CD14-positive monocyte (primary cell): ENCODE results near the gene MLIP. TPM values are rescaled to one million over a fixed set of nuclear protein-coding genes. Genes with fewer than 3 reads are reported as not detected.

ENCODE experiments used
- DNase-seq, 3 donors: peaks; one replicate each; pipeline ENCODE4 v3.0.0-alpha.2; 2011 to 2022
- H2AFZ ChIP-seq: 2 replicates; pipeline ENCODE4 v1.6.0; 2012; ENCODE audit warnings: mild to moderate bottlenecking, low read depth, low read length, inconsistent platforms; ENCODE audit not compliant: insufficient read depth, poor library complexity, severe bottlenecking
- H3K27ac ChIP-seq, 2 donors: 1 replicate in 1 of 2; 2 replicates in 1 of 2; pipeline ENCODE4 v1.5.1; 2012 to 2013; ENCODE audit warnings: low read length in 2 of 2, control low read depth in 1 of 2, inconsistent platforms in 1 of 2, low read depth in 1 of 2, mild to moderate bottlenecking in 1 of 2
- H3K27me3 ChIP-seq, 2 donors: one replicate each; pipeline versions ENCODE4 v1.6.0 to v1.6.1; 2011 to 2013; ENCODE audit warnings: low read length in 2 of 2; ENCODE audit not compliant: control insufficient read depth in 2 of 2, insufficient read depth in 2 of 2
- H3K36me3 ChIP-seq, 2 donors: replicated peaks in 1 of 2; 1 replicate in 1 of 2; 2 replicates in 1 of 2; pipeline versions ENCODE4 v1.5.1 to v1.6.1; 2012 to 2013; ENCODE audit warnings: low read length in 2 of 2, control low read depth in 1 of 2, inconsistent platforms in 1 of 2, mild to moderate bottlenecking in 1 of 2; ENCODE audit not compliant: insufficient read depth in 2 of 2, control insufficient read depth in 1 of 2
- H3K4me1 ChIP-seq, 2 donors: 1 replicate in 1 of 2; 2 replicates in 1 of 2; pipeline versions ENCODE4 v1.5.1 to v1.6.1; 2012 to 2013; ENCODE audit warnings: low read length in 2 of 2, control low read depth in 1 of 2, inconsistent platforms in 1 of 2, mild to moderate bottlenecking in 1 of 2, moderate library complexity in 1 of 2; ENCODE audit not compliant: insufficient read depth in 2 of 2, control insufficient read depth in 1 of 2
- H3K4me2 ChIP-seq: replicated peaks from 2 replicates; pipeline ENCODE3; 2012; ENCODE audit warnings: low read length, moderate library complexity, mild to moderate bottlenecking; ENCODE audit not compliant: poor library complexity, severe bottlenecking; ENCODE audit errors: extremely low read depth
- H3K4me3 ChIP-seq, 3 experiments: fragments of 200-600 bp in 1 of 3; sonication (generic) in 1 of 3; replicated peaks in 1 of 3; 1 replicate in 2 of 3; 2 replicates in 1 of 3; pipeline ENCODE4 v1.5.1; 2011 to 2013; ENCODE audit warnings: low read length in 3 of 3, mild to moderate bottlenecking in 3 of 3, control low read depth in 2 of 3, low read depth in 2 of 3, inconsistent platforms in 1 of 3, moderate library complexity in 1 of 3
- H3K79me2 ChIP-seq: 2 replicates; pipeline ENCODE4 v1.6.0; 2012; ENCODE audit warnings: mild to moderate bottlenecking, control low read depth, inconsistent platforms, low read length, moderate library complexity; ENCODE audit not compliant: insufficient read depth
- H3K9ac ChIP-seq: 2 replicates; pipeline ENCODE4 v1.6.0; 2017; ENCODE audit warnings: low read length, mild to moderate bottlenecking; ENCODE audit not compliant: insufficient read depth, poor library complexity, severe bottlenecking
- H3K9me3 ChIP-seq, 2 donors: replicated peaks in 1 of 2; 1 replicate in 1 of 2; 2 replicates in 1 of 2; pipeline versions ENCODE4 v1.5.1 to v1.6.1; 2012 to 2013; ENCODE audit warnings: low read length in 2 of 2, control low read depth in 1 of 2; ENCODE audit not compliant: control insufficient read depth in 1 of 2, insufficient read depth in 1 of 2
- H4K20me1 ChIP-seq: 2 replicates; pipeline ENCODE4 v1.6.0; 2012; ENCODE audit warnings: mild to moderate bottlenecking, low read length, control low read depth, moderate library complexity; ENCODE audit not compliant: insufficient read depth
- H3K27ac Mint-ChIP-seq, 7 donors: one replicate each; pipeline ENCODE4 v1.8.0; 2020; ENCODE audit warnings: mild to moderate bottlenecking in 7 of 7, mixed read lengths in 7 of 7, moderate library complexity in 6 of 7, inconsistent platforms in 2 of 7
- H3K27me3 Mint-ChIP-seq, 3 donors: one replicate each; pipeline ENCODE4 v1.8.0; 2021 to 2022; ENCODE audit warnings: low read depth in 3 of 3, mild to moderate bottlenecking in 3 of 3, mixed read lengths in 3 of 3, moderate library complexity in 3 of 3, inconsistent platforms in 1 of 3
- H3K36me3 Mint-ChIP-seq, 2 donors: one replicate each; pipeline ENCODE4 v1.8.0; 2020; ENCODE audit warnings: mixed read lengths in 2 of 2, inconsistent platforms in 1 of 2, mild to moderate bottlenecking in 1 of 2
- H3K4me1 Mint-ChIP-seq: one replicate; pipeline ENCODE4 v1.8.0; 2020; ENCODE audit warnings: mild to moderate bottlenecking, mixed read lengths
- H3K4me3 Mint-ChIP-seq, 2 donors: one replicate each; pipeline ENCODE4 v1.8.0; 2020; ENCODE audit warnings: mild to moderate bottlenecking in 2 of 2, mixed read lengths in 2 of 2, moderate library complexity in 1 of 2
- H3K9me3 Mint-ChIP-seq, 7 donors: one replicate each; pipeline ENCODE4 v1.8.0; 2020 to 2022; ENCODE audit warnings: mixed read lengths in 7 of 7, mild to moderate bottlenecking in 6 of 7, moderate library complexity in 6 of 7, inconsistent platforms in 2 of 7
- WGBS: methylation state at CpG from one replicate; pipeline ENCODE4 v1.1.5; 2013; ENCODE audit warnings: missing lambda C conversion rate; ENCODE audit not compliant: insufficient coverage; 5-methylcytosine and 5-hydroxymethylcytosine counted together
- intact Hi-C, 2 donors: fragments of 100-400 bp; cut with micrococcal nuclease; formaldehyde crosslinking; loops; one replicate each; pipeline versions ENCODE4 v1.15.0 to v1.15.1; 2023
- polyA plus RNA-seq, 3 donors: library from polyadenylated mRNA; depleted of rRNA in 1 of 3; unstranded in 2 of 3; stranded (reverse) in 1 of 3; fragments of 300-500 nt in 2 of 3; fragments of >200 nt in 1 of 3; fragmentation: Illumina TruSeq in 2 of 3; gene quantifications; 1 replicate in 2 of 3; 2 replicates in 1 of 3; pipeline ENCODE4 v1.2.3, GENCODE V29; 2012 to 2021
- TF ChIP-seq, protein P1 (sequence below): fragments of 200-600 bp; IDR thresholded peaks from one replicate; pipeline ENCODE4 v1.8.0; 2022; ENCODE audit warnings: antibody characterized with exemption, mild to moderate bottlenecking

MLIP gene
- polyA plus RNA-seq, 3 donors = not detected

DNA sequence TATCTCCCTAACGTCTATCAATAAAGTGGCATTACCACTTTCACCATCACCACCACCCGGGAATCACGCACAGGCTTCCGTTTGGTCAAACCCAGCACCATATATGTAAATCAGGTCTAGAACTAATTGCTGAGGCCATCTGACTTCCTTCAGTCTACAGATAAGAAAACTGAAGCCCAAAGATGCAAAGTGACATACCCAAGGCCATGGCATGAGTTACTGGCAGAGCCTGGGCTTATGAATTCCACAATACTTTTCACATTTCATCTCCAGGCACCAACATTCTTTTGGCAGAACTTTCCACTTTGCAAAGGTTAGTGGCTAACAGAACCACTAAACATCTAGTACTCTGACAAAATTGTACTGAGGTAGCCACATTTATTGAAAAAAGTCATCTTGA is 132.5 kb downstream of the MLIP start:
- no peak for DNase-seq
- Mint-ChIP-seq H3K4me3 (no peak overlapping the region), H3K27me3 (peaks cover 0 to 4% (median 0%) of the 10 kb centered on the region in 3 donors), H3K4me1 (no peaks in the 10 kb centered on the region), H3K36me3 (no peaks in the 10 kb centered on the region), H3K9me3 (no peaks in the 10 kb centered on the region), H3K27ac (no peak overlapping the region)
- H3K4me2 ChIP-seq = no peak overlapping the region
- no peak overlapping the region for H2AFZ ChIP-seq
- H3K9ac ChIP-seq = no peak overlapping the region
- no peaks in the 10 kb centered on the region for H3K36me3 ChIP-seq
- TF ChIP-seq, protein P1, sequence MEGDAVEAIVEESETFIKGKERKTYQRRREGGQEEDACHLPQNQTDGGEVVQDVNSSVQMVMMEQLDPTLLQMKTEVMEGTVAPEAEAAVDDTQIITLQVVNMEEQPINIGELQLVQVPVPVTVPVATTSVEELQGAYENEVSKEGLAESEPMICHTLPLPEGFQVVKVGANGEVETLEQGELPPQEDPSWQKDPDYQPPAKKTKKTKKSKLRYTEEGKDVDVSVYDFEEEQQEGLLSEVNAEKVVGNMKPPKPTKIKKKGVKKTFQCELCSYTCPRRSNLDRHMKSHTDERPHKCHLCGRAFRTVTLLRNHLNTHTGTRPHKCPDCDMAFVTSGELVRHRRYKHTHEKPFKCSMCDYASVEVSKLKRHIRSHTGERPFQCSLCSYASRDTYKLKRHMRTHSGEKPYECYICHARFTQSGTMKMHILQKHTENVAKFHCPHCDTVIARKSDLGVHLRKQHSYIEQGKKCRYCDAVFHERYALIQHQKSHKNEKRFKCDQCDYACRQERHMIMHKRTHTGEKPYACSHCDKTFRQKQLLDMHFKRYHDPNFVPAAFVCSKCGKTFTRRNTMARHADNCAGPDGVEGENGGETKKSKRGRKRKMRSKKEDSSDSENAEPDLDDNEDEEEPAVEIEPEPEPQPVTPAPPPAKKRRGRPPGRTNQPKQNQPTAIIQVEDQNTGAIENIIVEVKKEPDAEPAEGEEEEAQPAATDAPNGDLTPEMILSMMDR = no peak
- H3K9me3 ChIP-seq = no peaks in the 10 kb centered on the region
- no peaks in the 10 kb centered on the region for H4K20me1 ChIP-seq
- no peaks in the 10 kb centered on the region for H3K4me1 ChIP-seq
- 96% methylated on average over 4 of the region's 4 CpGs for WGBS
- no peak overlapping the region for H3K27ac ChIP-seq
- intact Hi-C loops = no loop called here
- H3K79me2 ChIP-seq = no peaks in the 10 kb centered on the region
- no peaks in the 10 kb centered on the region for H3K27me3 ChIP-seq
- no peak overlapping the region for H3K4me3 ChIP-seq

DNA sequence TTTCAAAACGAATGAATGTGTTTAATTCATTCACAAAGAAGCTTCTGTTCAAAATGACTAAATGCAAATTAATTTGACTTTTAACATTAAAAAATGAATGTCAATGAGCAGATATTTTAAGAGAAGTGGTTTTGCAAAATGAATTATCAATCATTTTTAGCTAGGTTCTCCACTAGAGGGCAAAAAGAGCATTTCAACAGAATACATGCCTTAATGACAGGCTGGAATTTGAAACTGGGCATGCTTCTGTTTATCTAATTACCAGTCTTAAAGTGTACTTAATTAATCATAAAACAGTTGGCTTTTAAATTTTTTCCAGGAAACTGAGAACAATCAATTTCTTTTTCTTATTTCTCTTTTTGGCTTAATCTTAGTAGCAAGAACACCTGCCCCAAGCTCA is 133.2 kb downstream of the MLIP start:
- Histone ChIP-seq H3K36me3 (no peaks in the 10 kb centered on the region), H3K79me2 (no peaks in the 10 kb centered on the region), H3K9me3 (no peaks in the 10 kb centered on the region), H3K27ac (no peak overlapping the region), H3K27me3 (no peaks in the 10 kb centered on the region), H2AFZ (no peak overlapping the region), H4K20me1 (no peaks in the 10 kb centered on the region), H3K9ac (no peak overlapping the region), H3K4me3 (no peak overlapping the region), H3K4me1 (no peaks in the 10 kb centered on the region), H3K4me2 (no peak overlapping the region)
- Mint-ChIP-seq H3K9me3 (no peaks in the 10 kb centered on the region), H3K27ac (no peak overlapping the region), H3K4me3 (no peak overlapping the region), H3K4me1 (no peaks in the 10 kb centered on the region), H3K36me3 (no peaks in the 10 kb centered on the region), H3K27me3 (peaks cover 0 to 4% (median 0%) of the 10 kb centered on the region in 3 donors)
- TF ChIP-seq, protein P1 = peak; percentile 41
- intact Hi-C loops = no loop called here
- no CpG with 5 or more reads among the region's 1 CpG for WGBS
- no peak for DNase-seq
